Measurements from ENCODE around the gene KIRREL3. TPM values are rescaled to one million over a fixed set of nuclear protein-coding genes. Genes with fewer than 3 reads are reported as not detected.

The KIRREL3 gene
- total and polyA plus RNA-seq, 2 of the 8 experiments (the other 6 are each of a cell fraction or from before 2014, with no cell fraction given) = 0.29 to 0.32 TPM

DNA sequence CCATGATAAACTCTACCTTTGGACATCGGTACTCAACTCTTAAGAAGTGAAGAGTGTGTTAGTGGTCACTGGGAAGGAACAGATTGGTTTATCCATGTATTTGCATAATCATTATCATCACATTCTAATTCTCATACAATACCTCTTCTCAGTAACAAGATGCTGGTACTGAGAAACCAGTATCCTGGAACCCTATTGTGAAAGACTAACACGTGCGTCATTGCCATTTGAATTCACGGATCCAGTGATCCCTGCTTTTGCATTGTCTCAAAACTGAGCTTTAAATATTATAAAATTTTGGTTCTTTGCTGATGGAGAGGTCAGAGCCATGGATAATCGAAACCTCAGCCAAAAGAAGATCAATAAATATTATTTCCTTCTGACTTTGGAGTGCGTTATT, 35.2 kb downstream of the KIRREL3 start:
- no peak for FAIRE-seq
- Histone ChIP-seq H4K8ac (ENCODE audit: extremely low read depth, insufficient read depth, low read length) (no peak overlapping the region), H4K91ac (replicated peaks; ENCODE audit: insufficient read length, low read length) (no peak overlapping the region), H3K4me3 (ENCODE audit: extremely low read depth in 1 of 4, insufficient read depth in 2 of 4, low read depth in 3 of 4, low read length in 4 of 4) (no peak overlapping the region), H3K36me3 (ENCODE audit: control insufficient read depth in 2 of 4, insufficient read depth in 4 of 4, low read length in 3 of 4) (no peaks in the 10 kb centered on the region), H3K79me1 (ENCODE audit: low read depth, low read length) (no peaks in the 10 kb centered on the region), H3K9ac (replicated peaks in 1 of 4; ENCODE audit: extremely low read depth in 1 of 4, low read depth in 3 of 4, low read length in 3 of 4) (no peak overlapping the region), H2AFZ (ENCODE audit: low read length) (no peak overlapping the region), H2BK15ac (ENCODE audit: low read length) (no peak overlapping the region), H2BK5ac (ENCODE audit: low read depth, low read length) (no peak overlapping the region), H3K23me2 (ENCODE audit: low read depth, low read length) (no peaks in the 10 kb centered on the region), H4K20me1 (replicated peaks in 1 of 2; ENCODE audit: control insufficient read depth in 1 of 2, insufficient read depth in 2 of 2, low read length in 2 of 2) (no peaks in the 10 kb centered on the region), H2AK5ac (ENCODE audit: low read depth, low read length) (no peak overlapping the region), H3K18ac (ENCODE audit: extremely low read depth, low read length) (no peak overlapping the region), H2BK12ac (ENCODE audit: low read depth, low read length) (no peak overlapping the region), H3K79me2 (ENCODE audit: control insufficient read depth in 1 of 2, insufficient read depth in 2 of 2, low read length in 2 of 2) (no peaks in the 10 kb centered on the region), H3K4me1 (replicated peaks in 1 of 4; ENCODE audit: control insufficient read depth in 3 of 4, insufficient read depth in 4 of 4, low read length in 3 of 4) (peaks cover 3 to 7% (median 4%) of the 10 kb centered on the region in 4 experiments; a peak in 5 of 7 replicates), H4K5ac (ENCODE audit: insufficient read length, low read depth, low read length) (no peak overlapping the region), H3K27ac (ENCODE audit: low read depth, low read length) (no peak overlapping the region), H3K4me2 (ENCODE audit: insufficient read depth in 1 of 2, low read depth in 2 of 2, low read length in 2 of 2) (no peak overlapping the region), H2BK120ac (replicated peaks; ENCODE audit: low read depth, low read length) (no peak overlapping the region), H3K4ac (replicated peaks; ENCODE audit: insufficient read length, low read depth, low read length) (no peak overlapping the region), H3K56ac (replicated peaks; ENCODE audit: insufficient read length, low read depth, low read length) (no peak overlapping the region), H3K9me3 (ENCODE audit: insufficient read depth in 2 of 2, low read depth in 1 of 2, low read length in 1 of 2) (no peaks in the 10 kb centered on the region), H3K14ac (ENCODE audit: insufficient read length) (no peak overlapping the region), H3K23ac (ENCODE audit: insufficient read length) (no peak overlapping the region), H3K27me3 (replicated peaks in 1 of 4; ENCODE audit: control insufficient read depth in 3 of 4, extremely low read depth in 1 of 4, insufficient read depth in 3 of 4, low read length in 3 of 4) (no peaks in the 10 kb centered on the region), H2BK20ac (ENCODE audit: low read length) (no peak overlapping the region)
- ChIA-PET POLR2A (ENCODE audit: partially characterized antibody) (no interaction called here), CTCF (ENCODE audit: partially characterized antibody) (interaction anchor here (0.6 to 3.4 kb wide), 4 partner anchors 13 to 136 kb away, joined by 3 to 25 read pairs (median 4); no protein-coding TSS in a partner anchor)
- WGBS, 2 experiments (ENCODE audit: extremely low coverage in 1 of 2, insufficient coverage in 1 of 2, insufficient read length in 1 of 2, insufficient replicate concordance in 2 of 2, low coverage in 1 of 2, low lambda C conversion rate in 2 of 2, missing lambda C conversion rate in 1 of 2) = 71% methylated on average over 6 of the region's 6 CpGs; no CpG with 5 or more reads in 1 of the 2 experiments
- DNase-seq (ENCODE audit: low read depth in 1 of 2, low spot score in 2 of 2) = no peak
- TF ChIP-seq, protein P1, sequence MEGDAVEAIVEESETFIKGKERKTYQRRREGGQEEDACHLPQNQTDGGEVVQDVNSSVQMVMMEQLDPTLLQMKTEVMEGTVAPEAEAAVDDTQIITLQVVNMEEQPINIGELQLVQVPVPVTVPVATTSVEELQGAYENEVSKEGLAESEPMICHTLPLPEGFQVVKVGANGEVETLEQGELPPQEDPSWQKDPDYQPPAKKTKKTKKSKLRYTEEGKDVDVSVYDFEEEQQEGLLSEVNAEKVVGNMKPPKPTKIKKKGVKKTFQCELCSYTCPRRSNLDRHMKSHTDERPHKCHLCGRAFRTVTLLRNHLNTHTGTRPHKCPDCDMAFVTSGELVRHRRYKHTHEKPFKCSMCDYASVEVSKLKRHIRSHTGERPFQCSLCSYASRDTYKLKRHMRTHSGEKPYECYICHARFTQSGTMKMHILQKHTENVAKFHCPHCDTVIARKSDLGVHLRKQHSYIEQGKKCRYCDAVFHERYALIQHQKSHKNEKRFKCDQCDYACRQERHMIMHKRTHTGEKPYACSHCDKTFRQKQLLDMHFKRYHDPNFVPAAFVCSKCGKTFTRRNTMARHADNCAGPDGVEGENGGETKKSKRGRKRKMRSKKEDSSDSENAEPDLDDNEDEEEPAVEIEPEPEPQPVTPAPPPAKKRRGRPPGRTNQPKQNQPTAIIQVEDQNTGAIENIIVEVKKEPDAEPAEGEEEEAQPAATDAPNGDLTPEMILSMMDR (IDR thresholded peaks at IDR 0.05; ENCODE audit: control extremely low read depth in 1 of 3, insufficient read depth in 1 of 3, low read depth in 1 of 3, low read length in 3 of 3) = no peak
- TF ChIP-seq BACH1 (IDR thresholded peaks at IDR 0.05; ENCODE audit: low read length) = no peak
- no peak for TF ChIP-seq KDM4A (IDR thresholded peaks at IDR 0.05; ENCODE audit: low read depth, low read length, severe bottlenecking)
- no peak for TF ChIP-seq ASH2L (IDR thresholded peaks at IDR 0.05; ENCODE audit: low read length)
- TF ChIP-seq RXRA (IDR thresholded peaks at IDR 0.05; ENCODE audit: insufficient read depth, low read depth, low read length) = no peak
- TF ChIP-seq RBBP5 (IDR thresholded peaks at IDR 0.05; ENCODE audit: borderline replicate concordance, low read depth, low read length) = no peak
- no peak for TF ChIP-seq SUZ12 (IDR thresholded peaks at IDR 0.05; ENCODE audit: low read length)
- TF ChIP-seq, protein P2, sequence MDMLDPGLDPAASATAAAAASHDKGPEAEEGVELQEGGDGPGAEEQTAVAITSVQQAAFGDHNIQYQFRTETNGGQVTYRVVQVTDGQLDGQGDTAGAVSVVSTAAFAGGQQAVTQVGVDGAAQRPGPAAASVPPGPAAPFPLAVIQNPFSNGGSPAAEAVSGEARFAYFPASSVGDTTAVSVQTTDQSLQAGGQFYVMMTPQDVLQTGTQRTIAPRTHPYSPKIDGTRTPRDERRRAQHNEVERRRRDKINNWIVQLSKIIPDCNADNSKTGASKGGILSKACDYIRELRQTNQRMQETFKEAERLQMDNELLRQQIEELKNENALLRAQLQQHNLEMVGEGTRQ (IDR thresholded peaks at IDR 0.05; ENCODE audit: low read length) = no peak

Data from H1 (cell line).